PFSK-1 (cell line): Measurements from ENCODE around the gene GPC6.

Source experiments
- POLR2AphosphoS5 ChIP-seq: IDR thresholded peaks from 2 replicates; pipeline ENCODE4 v1.6.1; 2012; ENCODE audit warnings: low read depth, mild to moderate bottlenecking, control low read depth, low read length, moderate library complexity
- REST ChIP-seq, 2 experiments: IDR thresholded peaks; 2 replicates each; pipeline versions ENCODE4 v1.6.1 to v1.8.0; 2011 to 2012; ENCODE audit warnings: low read depth in 2 of 2, low read length in 2 of 2, control low read depth in 1 of 2, inconsistent platforms in 1 of 2, mild to moderate bottlenecking in 1 of 2, moderate library complexity in 1 of 2; ENCODE audit not compliant: insufficient read depth in 1 of 2

- TF ChIP-seq POLR2AphosphoS5, result no peak
- TF ChIP-seq REST (IDR thresholded peaks at IDR 0.05; ENCODE audit: insufficient read depth in 1 of 2, low read depth in 2 of 2, low read length in 2 of 2), result no peak
Measured at GRCh38 chr13:93900731-93901130, 674.1 kb downstream of the GPC6 start.
